Thyroid gland (tissue), 4 donors: ENCODE measurements around the gene PPP6R1. TPM values are rescaled to one million over a fixed set of nuclear protein-coding genes. Genes with fewer than 3 reads are reported as not detected.

Source experiments
- DNase-seq, 2 donors: peaks; one replicate each; pipeline ENCODE4 v3.0.0-alpha.2; 2019
- H3K27ac ChIP-seq, 3 donors: fragments of 200-600 bp; sonication (generic); 1 replicate in 2 of 3; 2 replicates in 1 of 3; pipeline ENCODE4 v1.5.1; 2016 to 2019; ENCODE audit warnings: mild to moderate bottlenecking in 1 of 3, moderate library complexity in 1 of 3
- H3K27me3 ChIP-seq: fragments of 200-600 bp; sonication (generic); one replicate; pipeline ENCODE4 v1.5.1; 2019
- H3K36me3 ChIP-seq, 2 donors: fragments of 200-600 bp; sonication (generic); one replicate each; pipeline ENCODE4 v1.5.1; 2016 to 2019
- H3K4me1 ChIP-seq, 2 donors: fragments of 200-600 bp; sonication (generic); one replicate each; pipeline ENCODE4 v1.5.1; 2017 to 2019
- H3K4me3 ChIP-seq, 3 donors: fragments of 200-600 bp; sonication (generic); replicated peaks in 1 of 3; 1 replicate in 2 of 3; 2 replicates in 1 of 3; pipeline ENCODE4 v1.5.1; 2016; ENCODE audit warnings: mild to moderate bottlenecking in 1 of 3
- H3K9me3 ChIP-seq: fragments of 200-600 bp; sonication (generic); one replicate; pipeline ENCODE4 v1.5.1; 2017
- CTCF ChIP-seq, 6 experiments: fragments of 200-600 bp in 3 of 6; fragments of 450-650 bp in 3 of 6; sonication (generic) in 3 of 6; IDR thresholded peaks; one replicate each; pipeline ENCODE4 v1.5.1; 2016 to 2019; ENCODE audit warnings: antibody characterized with exemption in 6 of 6, mild to moderate bottlenecking in 2 of 6, inconsistent platforms in 1 of 6, moderate library complexity in 1 of 6
- POLR2A ChIP-seq, 2 donors: fragments of 450-650 bp; IDR thresholded peaks; one replicate each; pipeline ENCODE4 v1.6.1; 2017; ENCODE audit warnings: antibody characterized with exemption in 2 of 2, mild to moderate bottlenecking in 2 of 2, moderate library complexity in 1 of 2
- WGBS, 2 donors: methylation state at CpG; one replicate each; pipeline ENCODE4 v1.1.5; 2017; 5-methylcytosine and 5-hydroxymethylcytosine counted together
- intact Hi-C: fragments of 100-400 bp; cut with DNase I; formaldehyde crosslinking; loops from one replicate; pipeline ENCODE4 v1.15.1; 2023
- total RNA-seq, 4 donors: library from RNA; depleted of rRNA; stranded (reverse); fragments of >200 nt; gene quantifications; one replicate each; pipeline ENCODE4 v1.2.3, GENCODE V29; 2016

The PPP6R1 gene
- total RNA-seq, 4 donors from 2014 or later, result 26.1 to 99.8 (median 54.2) TPM

DNA sequence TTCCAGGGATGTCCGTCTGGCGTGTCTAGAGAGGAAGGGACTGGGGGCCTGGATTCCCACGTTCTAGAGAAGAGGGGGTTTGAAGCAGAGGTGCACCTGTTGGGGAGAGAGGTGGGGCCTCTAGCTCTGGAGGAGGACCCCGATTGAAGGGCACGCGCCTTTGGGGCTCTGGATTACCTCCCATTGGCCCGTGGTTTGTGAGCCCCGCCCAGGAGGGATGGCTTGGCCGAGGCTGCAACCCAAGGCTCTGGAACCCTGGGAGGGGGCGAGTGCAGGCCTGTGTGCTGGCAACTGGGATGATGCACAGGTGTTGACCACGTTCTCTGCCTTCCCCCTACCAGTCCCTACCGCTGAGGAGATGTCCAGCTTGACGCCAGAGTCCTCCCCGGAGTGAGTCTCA, 46.2 kb upstream of the PPP6R1 start:
- H3K4me1 ChIP-seq, result peaks cover 5 to 6% of the 10 kb centered on the region in 2 donors
- no peak overlapping the region for H3K27ac ChIP-seq
- H3K4me3 ChIP-seq, result no peak overlapping the region
- DNase-seq, result no peak
- no peaks in the 10 kb centered on the region for H3K9me3 ChIP-seq
- H3K36me3 ChIP-seq, result no peaks in the 10 kb centered on the region
- intact Hi-C loops, result loop anchor here (10.0 kb wide), 2 partner anchors 120 to 200 kb away; no protein-coding TSS in a partner anchor
- TF ChIP-seq CTCF (IDR thresholded peaks at IDR 0.05) (no peak), POLR2A (IDR thresholded peaks at IDR 0.05) (no peak)
- no peaks in the 10 kb centered on the region for H3K27me3 ChIP-seq
- 77 to 80% methylated on average over 13 to 14 of the region's 14 CpGs for WGBS, 2 donors

- H3K4me1 ChIP-seq, result peaks cover 5 to 6% of the 10 kb centered on the region in 2 donors
- H3K27me3 ChIP-seq, result no peaks in the 10 kb centered on the region
- WGBS, 2 donors, result 91% methylated on average over 18 to 27 of the region's 39 CpGs
- H3K4me3 ChIP-seq, result no peak overlapping the region
- TF ChIP-seq POLR2A (IDR thresholded peaks at IDR 0.05) (no peak), CTCF (IDR thresholded peaks at IDR 0.05) (no peak)
- DNase-seq, result no peak
- intact Hi-C loops, result loop anchor here (10.0 kb wide), 2 partner anchors 120 to 200 kb away; no protein-coding TSS in a partner anchor
- H3K36me3 ChIP-seq, result no peaks in the 10 kb centered on the region
- no peak overlapping the region for H3K27ac ChIP-seq
- no peaks in the 10 kb centered on the region for H3K9me3 ChIP-seq
Observed at GRCh38 chr19:55304279-55304978, 45.6 kb upstream of the PPP6R1 start.

DNA sequence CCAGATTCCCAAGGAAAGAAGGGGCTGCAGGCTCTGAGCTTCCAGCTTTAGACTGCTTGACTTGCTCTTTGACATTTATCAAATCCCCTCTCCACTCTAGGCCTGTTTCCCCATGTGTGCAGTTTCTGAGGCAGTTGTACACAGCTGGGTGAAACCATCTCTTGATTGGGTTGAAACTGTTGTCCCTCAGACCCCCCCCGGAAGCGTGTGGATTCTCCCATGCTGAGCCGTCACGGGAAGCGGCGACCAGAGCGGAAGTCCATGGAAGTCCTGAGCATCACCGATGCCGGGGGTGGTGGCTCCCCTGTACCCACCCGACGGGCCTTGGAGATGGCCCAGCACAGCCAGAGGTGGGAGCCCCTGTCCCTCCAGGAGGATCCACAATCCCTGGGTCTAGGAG, 44.7 kb upstream of the PPP6R1 start:
- no peaks in the 10 kb centered on the region for H3K36me3 ChIP-seq
- no peak overlapping the region for H3K27ac ChIP-seq
- TF ChIP-seq CTCF (IDR thresholded peaks at IDR 0.05) (no peak), POLR2A (IDR thresholded peaks at IDR 0.05) (no peak)
- 89 to 95% methylated on average over 11 of the region's 11 CpGs for WGBS, 2 donors
- no peak overlapping the region for H3K4me3 ChIP-seq
- no peaks in the 10 kb centered on the region for H3K9me3 ChIP-seq
- H3K27me3 ChIP-seq, result no peaks in the 10 kb centered on the region
- intact Hi-C loops, result loop anchor here (10.0 kb wide), 2 partner anchors 121 to 201 kb away; no protein-coding TSS in a partner anchor
- peaks cover 5 to 6% of the 10 kb centered on the region in 2 donors for H3K4me1 ChIP-seq
- no peak for DNase-seq

- DNase-seq, result no peak
- peaks cover 5 to 6% of the 10 kb centered on the region in 2 donors for H3K4me1 ChIP-seq
- no peak overlapping the region for H3K4me3 ChIP-seq
- 77 to 85% methylated on average over 12 of the region's 12 CpGs for WGBS, 2 donors
- no peaks in the 10 kb centered on the region for H3K9me3 ChIP-seq
- H3K27ac ChIP-seq, result no peak overlapping the region
- no peak for TF ChIP-seq POLR2A (IDR thresholded peaks at IDR 0.05)
- TF ChIP-seq CTCF (IDR thresholded peaks at IDR 0.05), result no peak
- intact Hi-C loops, result loop anchor here (10.0 kb wide), 2 partner anchors 122 to 202 kb away; no protein-coding TSS in a partner anchor
- no peaks in the 10 kb centered on the region for H3K27me3 ChIP-seq
- H3K36me3 ChIP-seq, result no peaks in the 10 kb centered on the region
Observed at GRCh38 chr19:55302318-55302703, 43.5 kb upstream of the PPP6R1 start.
